ENCODE results near the gene SGIP1. TPM values are rescaled to one million over a fixed set of nuclear protein-coding genes. Genes with fewer than 3 reads are reported as not detected.

SGIP1 gene
- total and polyA plus RNA-seq, 2 donors (not counting 3 experiments of a cell fraction or from before 2014, with no cell fraction given), result 30.9 to 68.9 TPM

- DNase-seq (ENCODE audit: low read depth, low spot score) (no peak), FAIRE-seq (no peak)
- Histone ChIP-seq H3K4me1 (ENCODE audit: control insufficient read depth, extremely low read depth, insufficient read depth, low read length) (peaks cover 31% of the 10 kb centered on the region), H3K79me2 (ENCODE audit: control insufficient read depth, insufficient read depth, low read length) (no peaks in the 10 kb centered on the region), H3K4me3 (replicated peaks in 1 of 3; ENCODE audit: insufficient read depth in 1 of 3, low read depth in 1 of 3, low read length in 3 of 3) (no peak overlapping the region), H3K4me2 (ENCODE audit: insufficient read depth, low read length) (no peak overlapping the region), H3K9me1 (replicated peaks; ENCODE audit: control insufficient read depth, extremely low read depth, insufficient read depth, low read length) (no peaks in the 10 kb centered on the region), H2AFZ (ENCODE audit: low read depth, low read length) (no peak overlapping the region), H4K20me1 (replicated peaks; ENCODE audit: control insufficient read depth, extremely low read depth, insufficient read depth, low read length) (no peaks in the 10 kb centered on the region), H3K9me3 (replicated peaks; ENCODE audit: control insufficient read depth, insufficient read depth, low read length) (no peaks in the 10 kb centered on the region), H3K27me3 (ENCODE audit: control insufficient read depth in 2 of 2, insufficient read depth in 2 of 2, low read length in 2 of 2) (no peaks in the 10 kb centered on the region), H3K9ac (replicated peaks; ENCODE audit: extremely low read depth, insufficient read depth, low read length) (no peak overlapping the region), H3K36me3 (ENCODE audit: control insufficient read depth in 2 of 2, extremely low read depth in 1 of 2, insufficient read depth in 2 of 2, low read length in 2 of 2) (peaks cover 0 to 4% of the 10 kb centered on the region in 2 experiments), H3K27ac (ENCODE audit: insufficient read depth, low read depth, low read length) (no peak overlapping the region)
- TF ChIP-seq POLR2A (IDR thresholded peaks at IDR 0.05; ENCODE audit: low read depth, low read length) (no peak), MAX (IDR thresholded peaks at IDR 0.05; ENCODE audit: insufficient read depth, insufficient read length) (no peak), CTCF (IDR thresholded peaks at IDR 0.05; ENCODE audit: extremely low read depth in 1 of 2, insufficient read depth in 1 of 2, low read depth in 1 of 2, low read length in 2 of 2) (no peak), FOS (IDR thresholded peaks at IDR 0.05; ENCODE audit: borderline replicate concordance, insufficient read depth, low read length) (no peak), EZH2 (IDR thresholded peaks at IDR 0.05; ENCODE audit: borderline replicate concordance, low read depth, low read length, severe bottlenecking) (no peak), MYC (IDR thresholded peaks at IDR 0.05; ENCODE audit: low read depth, low read length) (no peak), POLR2AphosphoS5 (IDR thresholded peaks at IDR 0.05; ENCODE audit: insufficient read depth, low read depth, low read length) (no peak), GATA2 (IDR thresholded peaks at IDR 0.05; ENCODE audit: insufficient read depth, insufficient read length, low read depth, low read length) (no peak), JUN (IDR thresholded peaks at IDR 0.05; ENCODE audit: borderline replicate concordance, insufficient read depth, insufficient read length, low read depth) (no peak)
- ChIA-PET CTCF (interaction anchor here (3.0 kb wide), 1 partner anchor 47 kb away, joined by 16 read pairs; no protein-coding TSS in a partner anchor), POLR2A (no interaction called here)
- BruUV-seq (replicated peaks), result no TSS peak
- dilution Hi-C loops (cut with MboI; ENCODE audit: extremely low pct_ligation_motif_present, low sequenced_read_pairs), result no loop called here
- intact Hi-C loops (cut with micrococcal nuclease), result no loop called here
Observed at GRCh38 chr1:66679140-66679539, 145.2 kb downstream of the SGIP1 start.
